Erythroblast (primary cell): ENCODE measurements around the gene GSTM3.
"Not testable (repeated sequence)": the region's sequence is repeated elsewhere in the genome, so short reads cannot be mapped to it uniquely, and the experiment has no call there.

ENCODE experiments used
- GATA1 ChIP-seq: IDR thresholded peaks from 2 replicates; pipeline ENCODE4 v1.6.1; 2011; ENCODE audit warnings: low read depth, mild to moderate bottlenecking, control low read depth, low read length, moderate library complexity
- POLR2A ChIP-seq: IDR thresholded peaks from 2 replicates; pipeline ENCODE4 v1.6.1; 2011; ENCODE audit warnings: mild to moderate bottlenecking, low read length

- not testable (repeated sequence) for TF ChIP-seq POLR2A, GATA1
Observed at GRCh38 chr1:109684777-109685176, 56.1 kb downstream of the GSTM3 start.
